H1 (cell line): ENCODE measurements around the gene COMMD1. TPM values are rescaled to one million over a fixed set of nuclear protein-coding genes. Genes with fewer than 3 reads are reported as not detected.

ENCODE experiments used
- CTCF ChIA-PET: fragments of 300-600 bp; sonication (Branson Sonifier 250); formaldehyde crosslinking; loops from one replicate; lab custom pipeline; 2021; ENCODE audit not compliant: partially characterized antibody; lab: Charles Lee
- POLR2A ChIA-PET: fragments of 300-600 bp; sonication (Branson Sonifier 250); formaldehyde crosslinking; loops from one replicate; lab custom pipeline; 2021; ENCODE audit warnings: inconsistent platforms; ENCODE audit not compliant: partially characterized antibody; lab: Charles Lee
- DNase-seq, 2 experiments: peaks; one replicate each; pipeline versions ENCODE4 v3.0.0 to v3.0.0-alpha.2; 2010 to 2022; ENCODE audit warnings: low spot score in 2 of 2, low read depth in 1 of 2, mixed read lengths in 1 of 2
- FAIRE-seq: peaks from 2 replicates; lab custom pipeline; 2011; peaks lifted over from hg19 to GRCh38; lab: Jason Lieb, UNC
- H2AFZ ChIP-seq: 2 replicates; pipeline ENCODE4 v1.8.1; 2012; ENCODE audit warnings: low read length, inconsistent platforms
- H2AK5ac ChIP-seq: 2 replicates; pipeline ENCODE4 v1.6.1; 2013; ENCODE audit warnings: low read depth, low read length
- H2BK120ac ChIP-seq: replicated peaks from 2 replicates; pipeline ENCODE3; 2013; ENCODE audit warnings: low read depth, low read length, inconsistent platforms
- H2BK12ac ChIP-seq: 2 replicates; pipeline ENCODE4 v1.6.1; 2013; ENCODE audit warnings: low read depth, low read length
- H2BK15ac ChIP-seq: 2 replicates; pipeline ENCODE4 v1.6.1; 2013; ENCODE audit warnings: low read length
- H2BK20ac ChIP-seq: 2 replicates; pipeline ENCODE4 v1.6.1; 2013; ENCODE audit warnings: low read length
- H2BK5ac ChIP-seq: 2 replicates; pipeline ENCODE4 v1.6.1; 2013; ENCODE audit warnings: low read depth, low read length
- H3K14ac ChIP-seq: 2 replicates; pipeline ENCODE4 v1.6.1; 2013; ENCODE audit warnings: inconsistent platforms; ENCODE audit not compliant: insufficient read length
- H3K18ac ChIP-seq: 2 replicates; pipeline ENCODE4 v1.6.1; 2013; ENCODE audit warnings: low read length; ENCODE audit errors: extremely low read depth
- H3K23ac ChIP-seq: 2 replicates; pipeline ENCODE4 v1.6.1; 2013; ENCODE audit warnings: inconsistent platforms; ENCODE audit not compliant: insufficient read length
- H3K23me2 ChIP-seq: 2 replicates; pipeline ENCODE4 v1.6.1; 2013; ENCODE audit warnings: low read depth, low read length
- H3K27ac ChIP-seq: 2 replicates; pipeline ENCODE4 v1.6.1; 2011; ENCODE audit warnings: low read depth, low read length, inconsistent platforms
- H3K27me3 ChIP-seq, 4 experiments: replicated peaks in 1 of 4; 1 replicate in 1 of 4; 2 replicates in 3 of 4; pipeline versions ENCODE4 v1.6.1 to v1.8.1; 2011 to 2013; ENCODE audit warnings: low read length in 3 of 4, mild to moderate bottlenecking in 3 of 4, inconsistent platforms in 2 of 4, mixed read lengths in 2 of 4, moderate library complexity in 1 of 4; ENCODE audit not compliant: control insufficient read depth in 3 of 4, insufficient read depth in 3 of 4; ENCODE audit errors: extremely low read depth in 1 of 4
- H3K36me3 ChIP-seq, 4 experiments: 2 replicates each; pipeline versions ENCODE4 v1.6.1 to v1.8.1; 2011 to 2013; ENCODE audit warnings: mild to moderate bottlenecking in 4 of 4, low read length in 3 of 4, moderate library complexity in 2 of 4, control low read depth in 1 of 4, inconsistent platforms in 1 of 4; ENCODE audit not compliant: insufficient read depth in 4 of 4, control insufficient read depth in 2 of 4
- H3K4ac ChIP-seq: replicated peaks from 2 replicates; pipeline ENCODE3; 2013; ENCODE audit warnings: low read length, low read depth, mixed read lengths, inconsistent platforms; ENCODE audit not compliant: insufficient read length
- H3K4me1 ChIP-seq, 4 experiments: replicated peaks in 1 of 4; 1 replicate in 1 of 4; 2 replicates in 3 of 4; pipeline versions ENCODE4 v1.6.1 to v1.8.1; 2011 to 2013; ENCODE audit warnings: low read length in 3 of 4, inconsistent platforms in 2 of 4, mixed read lengths in 1 of 4; ENCODE audit not compliant: insufficient read depth in 4 of 4, control insufficient read depth in 3 of 4
- H3K4me2 ChIP-seq, 2 experiments: 2 replicates each; pipeline versions ENCODE4 v1.6.1 to v1.8.1; 2011 to 2013; ENCODE audit warnings: low read depth in 2 of 2, low read length in 2 of 2, control low read depth in 1 of 2, inconsistent platforms in 1 of 2, mild to moderate bottlenecking in 1 of 2; ENCODE audit not compliant: insufficient read depth in 1 of 2
- H3K4me3 ChIP-seq, 4 experiments: fragments of 200-600, 300-600 bp in 1 of 4; sonication (generic), shearing (Covaris generic), sonication (Bioruptor Twin) in 1 of 4; 2 replicates each; pipeline versions ENCODE4 v1.5.1 to v1.8.1; 2011 to 2016; ENCODE audit warnings: low read length in 4 of 4, low read depth in 3 of 4, control low read depth in 2 of 4, inconsistent platforms in 2 of 4, mild to moderate bottlenecking in 2 of 4, mixed read lengths in 1 of 4, moderate library complexity in 1 of 4; ENCODE audit not compliant: insufficient read depth in 2 of 4; ENCODE audit errors: extremely low read depth in 1 of 4
- H3K56ac ChIP-seq: replicated peaks from 2 replicates; pipeline ENCODE3; 2013; ENCODE audit warnings: low read depth, mild to moderate bottlenecking, mixed read lengths, low read length, inconsistent platforms; ENCODE audit not compliant: insufficient read length
- H3K79me1 ChIP-seq: 2 replicates; pipeline ENCODE4 v1.6.1; 2013; ENCODE audit warnings: low read depth, low read length, control low read depth
- H3K79me2 ChIP-seq, 2 experiments: 2 replicates each; pipeline versions ENCODE4 v1.6.1 to v1.8.1; 2012 to 2013; ENCODE audit warnings: low read length in 2 of 2, mild to moderate bottlenecking in 2 of 2, inconsistent platforms in 1 of 2; ENCODE audit not compliant: insufficient read depth in 2 of 2, control insufficient read depth in 1 of 2
- H3K9ac ChIP-seq, 4 experiments: replicated peaks in 1 of 4; 1 replicate in 1 of 4; 2 replicates in 3 of 4; pipeline versions ENCODE4 v1.6.1 to v1.8.1; 2011 to 2013; ENCODE audit warnings: low read depth in 3 of 4, low read length in 3 of 4, control low read depth in 2 of 4, mild to moderate bottlenecking in 2 of 4, moderate library complexity in 2 of 4, inconsistent platforms in 1 of 4; ENCODE audit errors: extremely low read depth in 1 of 4
- H3K9me3 ChIP-seq, 2 experiments: 2 replicates each; pipeline versions ENCODE4 v1.6.1 to v1.8.1; 2012 to 2013; ENCODE audit warnings: mild to moderate bottlenecking in 2 of 2, moderate library complexity in 2 of 2, control low read depth in 1 of 2, inconsistent platforms in 1 of 2, low read depth in 1 of 2, low read length in 1 of 2, mixed read lengths in 1 of 2; ENCODE audit not compliant: insufficient read depth in 2 of 2
- H4K20me1 ChIP-seq, 2 experiments: replicated peaks in 1 of 2; 2 replicates each; pipeline versions ENCODE3 to v1.8.1; 2011 to 2013; ENCODE audit warnings: inconsistent platforms in 2 of 2, low read length in 2 of 2, mild to moderate bottlenecking in 1 of 2; ENCODE audit not compliant: insufficient read depth in 2 of 2, control insufficient read depth in 1 of 2
- H4K5ac ChIP-seq: 2 replicates; pipeline ENCODE4 v1.6.1; 2013; ENCODE audit warnings: low read length, low read depth, mixed read lengths, inconsistent platforms; ENCODE audit not compliant: insufficient read length
- H4K8ac ChIP-seq: 2 replicates; pipeline ENCODE4 v1.8.0; 2013; ENCODE audit warnings: mild to moderate bottlenecking, moderate library complexity, low read length, inconsistent platforms; ENCODE audit not compliant: insufficient read depth; ENCODE audit errors: extremely low read depth
- H4K91ac ChIP-seq: replicated peaks from 2 replicates; pipeline ENCODE3; 2013; ENCODE audit warnings: low read length, mixed read lengths, inconsistent platforms; ENCODE audit not compliant: insufficient read length
- CREB1 ChIP-seq: IDR thresholded peaks from 2 replicates; pipeline ENCODE4 v1.6.1; 2012; ENCODE audit warnings: inconsistent platforms
- KDM1A ChIP-seq: fragments of 200-600, 300-600 bp; sonication (generic); IDR thresholded peaks from 2 replicates; pipeline ENCODE4 v1.7.1; 2016; ENCODE audit warnings: mild to moderate bottlenecking, low read length, borderline replicate concordance
- POLR2A ChIP-seq, 2 experiments: IDR thresholded peaks; 1 replicate in 1 of 2; 2 replicates in 1 of 2; pipeline ENCODE4 v1.6.1; 2011; ENCODE audit warnings: low read depth in 2 of 2, low read length in 2 of 2, mild to moderate bottlenecking in 2 of 2; ENCODE audit errors: control extremely low read depth in 1 of 2
- WGBS, 2 experiments: shearing (Covaris generic) in 1 of 2; methylation state at CpG; one replicate each; pipeline versions ENCODE4 v1.1.6 to v1.1.7; 2013 to 2015; ENCODE audit warnings: low lambda C conversion rate in 2 of 2, mixed read lengths in 2 of 2, inconsistent platforms in 1 of 2, low coverage in 1 of 2, missing lambda C conversion rate in 1 of 2; ENCODE audit not compliant: insufficient replicate concordance in 2 of 2, insufficient coverage in 1 of 2, insufficient read length in 1 of 2; ENCODE audit errors: extremely low coverage in 1 of 2, missing lambda C conversion rate in 1 of 2; 5-methylcytosine and 5-hydroxymethylcytosine counted together
- polyA plus RNA-seq, 7 experiments: library from polyadenylated mRNA; depleted of rRNA in 3 of 7; stranded (reverse) in 5 of 7; unstranded in 2 of 7; fragments of >200 nt in 5 of 7; fragments of 200-250 nt in 2 of 7; gene quantifications; 1 replicate in 5 of 7; 2 replicates in 1 of 7; 4 replicates in 1 of 7; pipeline versions ENCODE4 v1.2.1 to v1.2.3, GENCODE V29; 2011 to 2013; ENCODE audit warnings: missing spikeins in 2 of 7, mixed read lengths in 2 of 7
- total RNA-seq: library from RNA; stranded (reverse); fragmentation: NEBNext Ultra II Directional; extraction: Animal tissue kit (Norgen Biotek cat#: 25700); gene quantifications from 2 replicates; pipeline ENCODE4 v1.2.1, GENCODE V29; 2021

The COMMD1 gene
- total and polyA plus RNA-seq, 2 of the 8 experiments (the other 6 are each of a cell fraction or from before 2014, with no cell fraction given): 23.5 to 28.3 TPM

GRCh38 chr2:61862085-61862484 lies 43.4 kb upstream of the COMMD1 start:
- Histone ChIP-seq H3K23ac (no peak overlapping the region), H2BK15ac (no peak overlapping the region), H3K9me3 (no peaks in the 10 kb centered on the region), H3K9ac (no peak overlapping the region), H3K18ac (no peak overlapping the region), H2BK12ac (no peak overlapping the region), H2BK5ac (no peak overlapping the region), H4K20me1 (peaks cover 0 to 2% of the 10 kb centered on the region in 2 experiments), H2AK5ac (no peak overlapping the region), H3K36me3 (peaks cover 0 to 18% (median 3%) of the 10 kb centered on the region in 4 experiments; a peak in 4 of 8 replicates), H3K27me3 (no peaks in the 10 kb centered on the region), H3K14ac (no peak overlapping the region), H3K4me3 (no peak overlapping the region), H4K5ac (no peak overlapping the region), H3K23me2 (no peaks in the 10 kb centered on the region), H2BK20ac (no peak overlapping the region), H3K4ac (no peak overlapping the region), H4K91ac (no peak overlapping the region), H4K8ac (no peak overlapping the region), H3K4me2 (no peak overlapping the region), H3K79me2 (no peaks in the 10 kb centered on the region), H3K79me1 (no peaks in the 10 kb centered on the region), H3K4me1 (no peaks in the 10 kb centered on the region), H3K27ac (no peak overlapping the region), H2AFZ (no peak overlapping the region), H3K56ac (no peak overlapping the region), H2BK120ac (no peak overlapping the region)
- TF ChIP-seq CREB1 (no peak), POLR2A (IDR thresholded peaks at IDR 0.05; ENCODE audit: control extremely low read depth in 1 of 2, low read depth in 2 of 2, low read length in 2 of 2) (no peak), KDM1A (no peak)
- no peak for DNase-seq
- POLR2A ChIA-PET: interaction anchor here (1.5 kb wide), 1 partner anchor 9 kb away, joined by 5 read pairs; no protein-coding TSS in a partner anchor
- CTCF ChIA-PET: interaction anchor here (0.6 kb wide), 1 partner anchor 39 kb away, joined by 3 read pairs; no protein-coding TSS in a partner anchor
- 95% methylated on average over 5 of the region's 5 CpGs; no CpG with 5 or more reads in 1 of the 2 experiments for WGBS, 2 experiments
- FAIRE-seq: no peak
